Measurements from ENCODE around the gene FRMD8.
A peak's percentile ranks its signal among the peaks of the same experiment; 100 is the strongest.

The FRMD8 gene

GRCh38 chr11:65424205-65425104 is 38.0 kb downstream of the FRMD8 start:
- Histone ChIP-seq H3K9me3 (ENCODE audit: control insufficient read depth, low read depth, low read length) (no peaks in the 10 kb centered on the region), H3K4me1 (ENCODE audit: control insufficient read depth, low read depth, low read length) (peaks cover 68% of the 10 kb centered on the region), H3K27me3 (ENCODE audit: control insufficient read depth, insufficient read depth, low read length) (no peaks in the 10 kb centered on the region), H3K27ac (ENCODE audit: low read length) (no peak overlapping the region), H3K4me3 (ENCODE audit: low read length) (peak overlapping the region; percentile 68), H3K36me3 (ENCODE audit: control insufficient read depth, low read depth, low read length) (no peaks in the 10 kb centered on the region), H3K9ac (ENCODE audit: low read length) (no peak overlapping the region)

GRCh38 chr11:65425105-65425970 is 38.9 kb downstream of the FRMD8 start:
- no peaks in the 10 kb centered on the region for H3K9me3 ChIP-seq (ENCODE audit: control insufficient read depth, low read depth, low read length)
- no peak overlapping the region for H3K9ac ChIP-seq (ENCODE audit: low read length)
- peaks cover 66% of the 10 kb centered on the region for H3K4me1 ChIP-seq (ENCODE audit: control insufficient read depth, low read depth, low read length)
- H3K36me3 ChIP-seq (ENCODE audit: control insufficient read depth, low read depth, low read length): no peaks in the 10 kb centered on the region
- H3K27me3 ChIP-seq (ENCODE audit: control insufficient read depth, insufficient read depth, low read length): no peaks in the 10 kb centered on the region
- peak overlapping the region; percentile 14 for H3K4me3 ChIP-seq (ENCODE audit: low read length)
- no peak overlapping the region for H3K27ac ChIP-seq (ENCODE audit: low read length)

- no peaks in the 10 kb centered on the region for H3K9me3 ChIP-seq (ENCODE audit: control insufficient read depth, low read depth, low read length)
- peaks cover 61% of the 10 kb centered on the region for H3K4me1 ChIP-seq (ENCODE audit: control insufficient read depth, low read depth, low read length)
- peak overlapping the region; percentile 14 for H3K4me3 ChIP-seq (ENCODE audit: low read length)
- no peaks in the 10 kb centered on the region for H3K36me3 ChIP-seq (ENCODE audit: control insufficient read depth, low read depth, low read length)
- no peak overlapping the region for H3K9ac ChIP-seq (ENCODE audit: low read length)
- H3K27me3 ChIP-seq (ENCODE audit: control insufficient read depth, insufficient read depth, low read length): no peaks in the 10 kb centered on the region
- no peak overlapping the region for H3K27ac ChIP-seq (ENCODE audit: low read length)
Observed at GRCh38 chr11:65425971-65426838, 39.8 kb downstream of the FRMD8 start.

- H3K27me3 ChIP-seq (ENCODE audit: control insufficient read depth, insufficient read depth, low read length): no peaks in the 10 kb centered on the region
- no peaks in the 10 kb centered on the region for H3K36me3 ChIP-seq (ENCODE audit: control insufficient read depth, low read depth, low read length)
- H3K9me3 ChIP-seq (ENCODE audit: control insufficient read depth, low read depth, low read length): no peaks in the 10 kb centered on the region
- H3K4me3 ChIP-seq (ENCODE audit: low read length): no peak overlapping the region
- H3K9ac ChIP-seq (ENCODE audit: low read length): no peak overlapping the region
- no peak overlapping the region for H3K27ac ChIP-seq (ENCODE audit: low read length)
- H3K4me1 ChIP-seq (ENCODE audit: control insufficient read depth, low read depth, low read length): peaks cover 54% of the 10 kb centered on the region
Observed at GRCh38 chr11:65426839-65427690, 40.6 kb downstream of the FRMD8 start.

- peaks cover 50% of the 10 kb centered on the region for H3K4me1 ChIP-seq (ENCODE audit: control insufficient read depth, low read depth, low read length)
- H3K9ac ChIP-seq (ENCODE audit: low read length): no peak overlapping the region
Observed at GRCh38 chr11:65427691-65428577, 41.5 kb downstream of the FRMD8 start.

GRCh38 chr11:65428578-65429067 is 42.2 kb downstream of the FRMD8 start:
- no peak overlapping the region for H3K27ac ChIP-seq (ENCODE audit: low read length)

More at GRCh38 chr11:65427691-65428577, 41.5 kb downstream of the FRMD8 start:
- no peaks in the 10 kb centered on the region for H3K27me3 ChIP-seq (ENCODE audit: control insufficient read depth, insufficient read depth, low read length)
- H3K27ac ChIP-seq (ENCODE audit: low read length): no peak overlapping the region
- H3K4me3 ChIP-seq (ENCODE audit: low read length): no peak overlapping the region
- no peaks in the 10 kb centered on the region for H3K9me3 ChIP-seq (ENCODE audit: control insufficient read depth, low read depth, low read length)
- no peaks in the 10 kb centered on the region for H3K36me3 ChIP-seq (ENCODE audit: control insufficient read depth, low read depth, low read length)

GRCh38 chr11:65429068-65429681 is 42.7 kb downstream of the FRMD8 start:
- H3K4me3 ChIP-seq (ENCODE audit: low read length): no peak overlapping the region
- no peaks in the 10 kb centered on the region for H3K9me3 ChIP-seq (ENCODE audit: control insufficient read depth, low read depth, low read length)
- H3K36me3 ChIP-seq (ENCODE audit: control insufficient read depth, low read depth, low read length): no peaks in the 10 kb centered on the region
- H3K27ac ChIP-seq (ENCODE audit: low read length): no peak overlapping the region
- H3K4me1 ChIP-seq (ENCODE audit: control insufficient read depth, low read depth, low read length): peaks cover 38% of the 10 kb centered on the region
- no peak overlapping the region for H3K9ac ChIP-seq (ENCODE audit: low read length)
- no peaks in the 10 kb centered on the region for H3K27me3 ChIP-seq (ENCODE audit: control insufficient read depth, insufficient read depth, low read length)

More at GRCh38 chr11:65428578-65429067, 42.2 kb downstream of the FRMD8 start:
- Histone ChIP-seq H3K27me3 (ENCODE audit: control insufficient read depth, insufficient read depth, low read length) (no peaks in the 10 kb centered on the region), H3K9me3 (ENCODE audit: control insufficient read depth, low read depth, low read length) (no peaks in the 10 kb centered on the region), H3K9ac (ENCODE audit: low read length) (no peak overlapping the region), H3K4me1 (ENCODE audit: control insufficient read depth, low read depth, low read length) (peaks cover 43% of the 10 kb centered on the region), H3K4me3 (ENCODE audit: low read length) (no peak overlapping the region), H3K36me3 (ENCODE audit: control insufficient read depth, low read depth, low read length) (no peaks in the 10 kb centered on the region)

- Histone ChIP-seq H3K27me3 (ENCODE audit: control insufficient read depth, insufficient read depth, low read length) (no peaks in the 10 kb centered on the region), H3K36me3 (ENCODE audit: control insufficient read depth, low read depth, low read length) (no peaks in the 10 kb centered on the region), H3K9ac (ENCODE audit: low read length) (no peak overlapping the region), H3K27ac (ENCODE audit: low read length) (no peak overlapping the region), H3K4me3 (ENCODE audit: low read length) (no peak overlapping the region), H3K9me3 (ENCODE audit: control insufficient read depth, low read depth, low read length) (no peaks in the 10 kb centered on the region), H3K4me1 (ENCODE audit: control insufficient read depth, low read depth, low read length) (peaks cover 31% of the 10 kb centered on the region)
Observed at GRCh38 chr11:65429724-65430405, 43.4 kb downstream of the FRMD8 start.

Measured in iPS-18a (cell line).